Muscle layer of duodenum (tissue), 2 donors: ENCODE measurements around the gene IMPA2.
"Not testable (repeated sequence)": the region's sequence is repeated elsewhere in the genome, so short reads cannot be mapped to it uniquely, and the experiment has no call there.

Experiments
- H3K27ac ChIP-seq: one replicate; pipeline ENCODE4 v1.7.0; 2013; ENCODE audit warnings: mild to moderate bottlenecking, low read length
- H3K27me3 ChIP-seq: one replicate; pipeline ENCODE4 v1.7.0; 2013; ENCODE audit warnings: low read depth, mild to moderate bottlenecking, control low read depth, low read length
- H3K36me3 ChIP-seq, 2 donors: one replicate each; pipeline ENCODE4 v1.7.0; 2013; ENCODE audit warnings: low read length in 2 of 2, control low read depth in 1 of 2, mild to moderate bottlenecking in 1 of 2; ENCODE audit not compliant: insufficient read depth in 2 of 2, control insufficient read depth in 1 of 2
- H3K4me1 ChIP-seq, 2 donors: one replicate each; pipeline ENCODE4 v1.7.0; 2013; ENCODE audit warnings: low read length in 2 of 2, mild to moderate bottlenecking in 2 of 2, control low read depth in 1 of 2, moderate library complexity in 1 of 2; ENCODE audit not compliant: insufficient read depth in 2 of 2, control insufficient read depth in 1 of 2
- H3K4me3 ChIP-seq, 2 donors: one replicate each; pipeline ENCODE4 v1.7.0; 2013; ENCODE audit warnings: low read length in 2 of 2, low read depth in 1 of 2, mild to moderate bottlenecking in 1 of 2
- H3K9me3 ChIP-seq, 2 donors: one replicate each; pipeline ENCODE4 v1.7.0; 2013; ENCODE audit warnings: low read length in 2 of 2, control low read depth in 1 of 2, mild to moderate bottlenecking in 1 of 2; ENCODE audit not compliant: control insufficient read depth in 1 of 2
- donor health status: healthy.

The IMPA2 gene

GRCh38 chr18:12031846-12032245, 50.5 kb downstream of the IMPA2 start:
- no peak overlapping the region for H3K27ac ChIP-seq

GRCh38 chr18:12032786-12033642, 51.7 kb downstream of the IMPA2 start:
- Histone ChIP-seq H3K4me3 (no peak overlapping the region), H3K4me1 (no peaks in the 10 kb centered on the region), H3K9me3 (no peaks in the 10 kb centered on the region), H3K27ac (no peak overlapping the region), H3K27me3 (no peaks in the 10 kb centered on the region), H3K36me3 (peaks cover 10 to 18% of the 10 kb centered on the region in 2 donors)

More at GRCh38 chr18:12031846-12032245, 50.5 kb downstream of the IMPA2 start:
- H3K4me1 ChIP-seq, result no peaks in the 10 kb centered on the region
- no peaks in the 10 kb centered on the region for H3K27me3 ChIP-seq
- H3K36me3 ChIP-seq, result peaks cover 10 to 18% of the 10 kb centered on the region in 2 donors
- H3K4me3 ChIP-seq, result no peak overlapping the region
- H3K9me3 ChIP-seq, result no peaks in the 10 kb centered on the region

- Histone ChIP-seq H3K4me3 (no peak overlapping the region), H3K4me1 (no peaks in the 10 kb centered on the region), H3K36me3 (peaks cover 10 to 12% of the 10 kb centered on the region in 2 donors), H3K27me3 (no peaks in the 10 kb centered on the region), H3K9me3 (no peaks in the 10 kb centered on the region), H3K27ac (no peak overlapping the region)
These were observed 52.3 kb downstream of the IMPA2 start for GRCh38 chr18:12033643-12034025.

GRCh38 chr18:12034241-12035100, 53.2 kb downstream of the IMPA2 start:
- H3K9me3 ChIP-seq, result no peaks in the 10 kb centered on the region
- H3K27me3 ChIP-seq, result no peaks in the 10 kb centered on the region
- peaks cover 9 to 10% of the 10 kb centered on the region in 2 donors for H3K36me3 ChIP-seq
- H3K4me1 ChIP-seq, result peaks cover 0 to 4% of the 10 kb centered on the region in 2 donors
- H3K4me3 ChIP-seq, result no peak overlapping the region
- no peak overlapping the region for H3K27ac ChIP-seq

GRCh38 chr18:12035481-12035880, 54.2 kb downstream of the IMPA2 start:
- peaks cover under 1 to 7% of the 10 kb centered on the region in 2 donors for H3K36me3 ChIP-seq
- H3K4me3 ChIP-seq, result no peak overlapping the region
- H3K9me3 ChIP-seq, result no peaks in the 10 kb centered on the region
- H3K27ac ChIP-seq, result no peak overlapping the region
- H3K27me3 ChIP-seq, result no peaks in the 10 kb centered on the region
- H3K4me1 ChIP-seq, result peaks cover 0 to 4% of the 10 kb centered on the region in 2 donors

GRCh38 chr18:12036201-12036751, 55.0 kb downstream of the IMPA2 start:
- Histone ChIP-seq H3K27ac (no peak overlapping the region), H3K4me3 (no peak overlapping the region), H3K36me3 (no peaks in the 10 kb centered on the region), H3K4me1 (peaks cover 0 to 4% of the 10 kb centered on the region in 2 donors), H3K27me3 (no peaks in the 10 kb centered on the region), H3K9me3 (no peaks in the 10 kb centered on the region)

- Histone ChIP-seq H3K36me3 (no peaks in the 10 kb centered on the region), H3K27ac (no peak overlapping the region), H3K4me3 (peak overlapping the region; percentile 21 to 70), H3K27me3 (no peaks in the 10 kb centered on the region), H3K9me3 (no peaks in the 10 kb centered on the region), H3K4me1 (peaks cover 0 to 4% of the 10 kb centered on the region in 2 donors)
These were observed 56.9 kb downstream of the IMPA2 start for GRCh38 chr18:12038082-12038638.

- no peaks in the 10 kb centered on the region for H3K36me3 ChIP-seq
- peak overlapping the region; percentile 21 to 70 for H3K4me3 ChIP-seq
- no peak overlapping the region for H3K27ac ChIP-seq
- peaks cover 0 to 4% of the 10 kb centered on the region in 2 donors for H3K4me1 ChIP-seq
- H3K27me3 ChIP-seq, result no peaks in the 10 kb centered on the region
- H3K9me3 ChIP-seq, result no peaks in the 10 kb centered on the region
These were observed 57.6 kb downstream of the IMPA2 start for GRCh38 chr18:12038639-12039539.

- not testable (repeated sequence) for H3K27ac ChIP-seq, H3K4me1 ChIP-seq, H3K4me3 ChIP-seq, H3K36me3 ChIP-seq, H3K27me3 ChIP-seq, H3K9me3 ChIP-seq
These were observed 58.2 kb downstream of the IMPA2 start for GRCh38 chr18:12039540-12039930.

- H3K9me3 ChIP-seq, result no peaks in the 10 kb centered on the region
- peaks cover 0 to 4% of the 10 kb centered on the region in 2 donors for H3K4me1 ChIP-seq
- no peaks in the 10 kb centered on the region for H3K36me3 ChIP-seq
- H3K27ac ChIP-seq, result no peak overlapping the region
- H3K27me3 ChIP-seq, result no peaks in the 10 kb centered on the region
- H3K4me3 ChIP-seq, result no peak overlapping the region
These were observed 60.3 kb downstream of the IMPA2 start for GRCh38 chr18:12041561-12041960.
